OCI-LY1 (cell line): ENCODE data around the gene PRG3.

ENCODE experiments used
- CTCF ChIP-seq: fragments of 200-600 bp; sonication (generic), shearing (Covaris generic); IDR thresholded peaks from 2 replicates; pipeline ENCODE4 v1.5.1; 2017; ENCODE audit warnings: mild to moderate bottlenecking, antibody characterized with exemption, low read length, moderate library complexity, mixed read lengths
- EZH2 ChIP-seq: fragments of 200-600 bp; sonication (generic), shearing (Covaris generic); IDR thresholded peaks from 2 replicates; pipeline ENCODE4 v1.8.0; 2017; ENCODE audit warnings: borderline replicate concordance, mixed run types, mild to moderate bottlenecking, antibody characterized with exemption, low read length, moderate library complexity, mixed read lengths

DNA sequence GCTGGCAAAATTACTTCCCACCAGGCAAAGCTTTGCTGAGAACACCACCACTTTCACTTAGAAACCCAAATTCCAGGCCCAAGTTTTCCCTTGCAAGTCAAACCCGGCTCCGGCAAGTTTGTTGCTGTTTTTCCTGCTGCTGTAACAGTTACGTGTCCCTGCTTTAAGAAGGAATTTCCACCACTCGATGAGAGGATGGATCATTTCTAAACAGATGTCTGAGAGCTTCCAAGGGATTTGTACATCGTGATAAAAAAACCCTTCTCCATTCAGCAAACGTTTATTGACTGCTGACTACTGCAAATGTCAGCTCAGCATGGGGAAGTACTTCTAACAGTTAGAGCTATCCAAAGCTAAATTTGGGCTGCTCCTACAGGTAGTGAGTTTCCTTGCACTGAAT lies 23.1 kb downstream of the PRG3 start:
- no peak for TF ChIP-seq CTCF
- no peak for TF ChIP-seq EZH2
